Sigmoid colon (tissue), 7 donors: ENCODE results near the gene DSCAML1. TPM values are rescaled to one million over a fixed set of nuclear protein-coding genes. Genes with fewer than 3 reads are reported as not detected.

ENCODE experiments used
- DNase-seq: peaks from one replicate; pipeline ENCODE4 v3.0.0-alpha.2; 2019
- H3K27ac ChIP-seq, 4 donors: fragments of 200-600 bp; sonication (generic); one replicate each; pipeline ENCODE4 v1.5.1; 2016 to 2019; ENCODE audit warnings: mild to moderate bottlenecking in 1 of 4
- H3K27me3 ChIP-seq, 3 donors: fragments of 200-600 bp; sonication (generic); one replicate each; pipeline ENCODE4 v1.5.1; 2019; ENCODE audit warnings: mild to moderate bottlenecking in 1 of 3
- H3K36me3 ChIP-seq, 4 donors: fragments of 200-600 bp; sonication (generic); one replicate each; pipeline ENCODE4 v1.5.1; 2016 to 2019
- H3K4me1 ChIP-seq, 4 donors: fragments of 200-600 bp; sonication (generic); one replicate each; pipeline ENCODE4 v1.5.1; 2017 to 2019
- H3K4me3 ChIP-seq, 4 donors: fragments of 200-600 bp; sonication (generic); one replicate each; pipeline ENCODE4 v1.5.1; 2017 to 2019; ENCODE audit warnings: mild to moderate bottlenecking in 2 of 4, moderate library complexity in 1 of 4
- H3K9me3 ChIP-seq, 4 donors: fragments of 200-600 bp in 3 of 4; sonication (generic) in 3 of 4; one replicate each; pipeline versions ENCODE4 v1.5.1 to v1.6.1; 2013 to 2019
- CTCF ChIP-seq, 4 experiments: fragments of 450-650 bp in 3 of 4; fragments of 200-600 bp in 1 of 4; IDR thresholded peaks; one replicate each; pipeline ENCODE4 v1.5.1; 2016 to 2019; ENCODE audit warnings: antibody characterized with exemption in 4 of 4, mild to moderate bottlenecking in 3 of 4, moderate library complexity in 2 of 4
- EP300 ChIP-seq, 4 donors: sonication (generic); formaldehyde crosslinking; IDR thresholded peaks; one replicate each; pipeline ENCODE4 v1.6.1; 2017; ENCODE audit warnings: antibody characterized with exemption in 4 of 4
- POLR2A ChIP-seq, 2 donors: fragments of 450-650 bp; IDR thresholded peaks; one replicate each; pipeline ENCODE4 v1.6.1; 2016; ENCODE audit warnings: antibody characterized with exemption in 2 of 2, mild to moderate bottlenecking in 2 of 2, moderate library complexity in 2 of 2
- POLR2AphosphoS5 ChIP-seq, 4 donors: sonication (generic); formaldehyde crosslinking; IDR thresholded peaks; one replicate each; pipeline ENCODE4 v1.6.1; 2017; ENCODE audit warnings: antibody characterized with exemption in 4 of 4
- WGBS, 2 donors: extraction: QIAGEN DNeasy Blood & Tissue Kit; methylation state at CpG; one replicate each; pipeline ENCODE4 v1.1.7; 2013; 5-methylcytosine and 5-hydroxymethylcytosine counted together
- intact Hi-C: fragments of 100-400 bp; cut with DNase I; formaldehyde crosslinking; loops from one replicate; pipeline ENCODE4 v1.15.1; 2023
- polyA plus RNA-seq, 3 donors: library from polyadenylated mRNA; stranded (reverse); fragments of 200-250 nt; gene quantifications; one replicate each; pipeline ENCODE4 v1.2.3, GENCODE V29; 2013
- total RNA-seq, 4 donors: library from RNA; depleted of rRNA; stranded (reverse); fragments of >200 nt; gene quantifications; one replicate each; pipeline ENCODE4 v1.1.0, GENCODE V29; 2016
- donor health status: healthy with polysubstance abuse.
- donor health status: Bipolar disorder and iron deficiency.
- donor health status: healthy.

DSCAML1 gene
- total and polyA plus RNA-seq, 7 donors, result under 0.01 to 7.5 (median 1.2) TPM

- H3K27me3 ChIP-seq, result no peaks in the 10 kb centered on the region
- TF ChIP-seq EP300 (IDR thresholded peaks at IDR 0.05) (no peak), POLR2AphosphoS5 (IDR thresholded peaks at IDR 0.05) (no peak), CTCF (IDR thresholded peaks at IDR 0.05) (no peak), POLR2A (IDR thresholded peaks at IDR 0.05) (no peak)
- no peak for DNase-seq
- H3K4me3 ChIP-seq, result no peak overlapping the region
- peaks cover 0 to 7% (median 5%) of the 10 kb centered on the region in 4 donors for H3K4me1 ChIP-seq
- H3K9me3 ChIP-seq, result no peaks in the 10 kb centered on the region
- 78 to 88% methylated on average over 7 of the region's 7 CpGs for WGBS, 2 donors
- H3K36me3 ChIP-seq, result peaks cover 0 to 21% (median 0%) of the 10 kb centered on the region in 4 donors
- H3K27ac ChIP-seq, result no peak overlapping the region
- intact Hi-C loops, result loop anchor here (5.0 kb wide), 2 partner anchors 518 to 623 kb away; no protein-coding TSS in a partner anchor
Observed at GRCh38 chr11:117428856-117429229, 368.2 kb downstream of the DSCAML1 start.

GRCh38 chr11:117428186-117428855, 368.7 kb downstream of the DSCAML1 start:
- Histone ChIP-seq H3K4me1 (peaks cover 0 to 7% (median 5%) of the 10 kb centered on the region in 4 donors), H3K27me3 (no peaks in the 10 kb centered on the region), H3K27ac (no peak overlapping the region), H3K36me3 (peaks cover 0 to 21% (median 0%) of the 10 kb centered on the region in 4 donors), H3K9me3 (no peaks in the 10 kb centered on the region), H3K4me3 (no peak overlapping the region)
- intact Hi-C loops, result loop anchor here (5.0 kb wide), 2 partner anchors 519 to 624 kb away; no protein-coding TSS in a partner anchor
- DNase-seq, result no peak
- WGBS, 2 donors, result 82 to 85% methylated on average over 32 of the region's 32 CpGs
- TF ChIP-seq EP300 (IDR thresholded peaks at IDR 0.05) (no peak), POLR2A (IDR thresholded peaks at IDR 0.05) (no peak), CTCF (IDR thresholded peaks at IDR 0.05) (no peak), POLR2AphosphoS5 (IDR thresholded peaks at IDR 0.05) (no peak)

- WGBS, 2 donors, result 88 to 91% methylated on average over 11 of the region's 11 CpGs
- Histone ChIP-seq H3K27me3 (no peaks in the 10 kb centered on the region), H3K36me3 (peaks cover 0 to 21% (median 0%) of the 10 kb centered on the region in 4 donors), H3K4me3 (no peak overlapping the region), H3K27ac (no peak overlapping the region), H3K4me1 (peaks cover 0 to 7% (median 5%) of the 10 kb centered on the region in 4 donors), H3K9me3 (no peaks in the 10 kb centered on the region)
- TF ChIP-seq CTCF (IDR thresholded peaks at IDR 0.05) (no peak), POLR2AphosphoS5 (IDR thresholded peaks at IDR 0.05) (no peak), EP300 (IDR thresholded peaks at IDR 0.05) (no peak), POLR2A (IDR thresholded peaks at IDR 0.05) (no peak)
- DNase-seq, result peak; percentile 56
- intact Hi-C loops, result loop anchor here (5.0 kb wide), 2 partner anchors 520 to 625 kb away; no protein-coding TSS in a partner anchor
Observed at GRCh38 chr11:117427356-117427874, 369.6 kb downstream of the DSCAML1 start.

GRCh38 chr11:117426941-117427340, 370.1 kb downstream of the DSCAML1 start:
- Histone ChIP-seq H3K9me3 (no peaks in the 10 kb centered on the region), H3K36me3 (peaks cover 0 to 20% (median 0%) of the 10 kb centered on the region in 4 donors), H3K27ac (no peak overlapping the region), H3K27me3 (no peaks in the 10 kb centered on the region), H3K4me3 (no peak overlapping the region), H3K4me1 (peaks cover 0 to 7% (median 5%) of the 10 kb centered on the region in 4 donors)
- DNase-seq, result no peak
- 86 to 90% methylated on average over 7 of the region's 7 CpGs for WGBS, 2 donors
- TF ChIP-seq POLR2A (IDR thresholded peaks at IDR 0.05), result no peak
- no peak for TF ChIP-seq CTCF (IDR thresholded peaks at IDR 0.05)
- no peak for TF ChIP-seq POLR2AphosphoS5 (IDR thresholded peaks at IDR 0.05)
- TF ChIP-seq EP300 (IDR thresholded peaks at IDR 0.05), result no peak
- intact Hi-C loops, result loop anchor here (1.0 to 5.0 kb wide), 3 partner anchors 390 to 625 kb away; no protein-coding TSS in a partner anchor
